ENCODE data around the gene ANKRD37. TPM values are rescaled to one million over a fixed set of nuclear protein-coding genes. Genes with fewer than 3 reads are reported as not detected.

ANKRD37 gene
- total RNA-seq, 1 experiment from 2014 or later: 3.7 TPM

GRCh38 chr4:185352202-185352601 lies 44.4 kb upstream of the ANKRD37 start:
- Histone ChIP-seq H3K9me3 (ENCODE audit: control insufficient read depth, low read depth, low read length) (no peaks in the 10 kb centered on the region), H4K20me1 (ENCODE audit: control insufficient read depth, insufficient read depth, insufficient read length) (no peaks in the 10 kb centered on the region), H3K4ac (ENCODE audit: low read depth, low read length) (no peak overlapping the region), H2BK15ac (ENCODE audit: low read depth, low read length) (no peak overlapping the region), H3K4me1 (ENCODE audit: insufficient read depth, low read length) (no peaks in the 10 kb centered on the region), H3K27me3 (ENCODE audit: insufficient read depth, low read length) (no peaks in the 10 kb centered on the region), H3K56ac (ENCODE audit: insufficient read length, low read depth, low read length) (no peak overlapping the region), H3K9ac (ENCODE audit: extremely low read depth, insufficient read length, low read length) (no peak overlapping the region), H3K79me2 (ENCODE audit: insufficient read depth, low read length) (no peaks in the 10 kb centered on the region), H2BK5ac (ENCODE audit: insufficient read length, low read length) (no peak overlapping the region), H4K8ac (replicated peaks; ENCODE audit: insufficient read length, low read depth, low read length) (no peak overlapping the region), H3K23ac (ENCODE audit: insufficient read length, low read depth, low read length) (no peak overlapping the region), H4K5ac (ENCODE audit: insufficient read length, low read depth, low read length) (no peak overlapping the region), H3K4me2 (ENCODE audit: insufficient read depth, insufficient read length, low read length) (no peak overlapping the region), H2BK12ac (ENCODE audit: insufficient read length, low read depth, low read length) (no peak overlapping the region), H3K79me1 (ENCODE audit: insufficient read depth, low read depth, low read length, poor library complexity, severe bottlenecking) (no peaks in the 10 kb centered on the region), H3K14ac (ENCODE audit: insufficient read depth, low read length) (no peak overlapping the region; the same call in 1 of the 2 replicates), H2BK120ac (ENCODE audit: low read depth, low read length, poor library complexity, severe bottlenecking) (no peak overlapping the region), H2AK5ac (ENCODE audit: insufficient read length, low read length) (no peak overlapping the region), H3K23me2 (ENCODE audit: insufficient read length, low read depth, low read length, poor library complexity, severe bottlenecking) (no peaks in the 10 kb centered on the region), H3T11ph (ENCODE audit: low read length) (no peak overlapping the region), H3K18ac (ENCODE audit: insufficient read length, low read depth, low read length) (no peak overlapping the region), H2AFZ (ENCODE audit: low read length) (no peak overlapping the region), H4K91ac (ENCODE audit: insufficient read length, low read depth, low read length) (no peak overlapping the region), H2BK20ac (ENCODE audit: low read depth, low read length, poor library complexity, severe bottlenecking) (no peak overlapping the region), H3K27ac (ENCODE audit: insufficient read length, low read depth, low read length) (no peak overlapping the region)
- TF ChIP-seq, protein P1, sequence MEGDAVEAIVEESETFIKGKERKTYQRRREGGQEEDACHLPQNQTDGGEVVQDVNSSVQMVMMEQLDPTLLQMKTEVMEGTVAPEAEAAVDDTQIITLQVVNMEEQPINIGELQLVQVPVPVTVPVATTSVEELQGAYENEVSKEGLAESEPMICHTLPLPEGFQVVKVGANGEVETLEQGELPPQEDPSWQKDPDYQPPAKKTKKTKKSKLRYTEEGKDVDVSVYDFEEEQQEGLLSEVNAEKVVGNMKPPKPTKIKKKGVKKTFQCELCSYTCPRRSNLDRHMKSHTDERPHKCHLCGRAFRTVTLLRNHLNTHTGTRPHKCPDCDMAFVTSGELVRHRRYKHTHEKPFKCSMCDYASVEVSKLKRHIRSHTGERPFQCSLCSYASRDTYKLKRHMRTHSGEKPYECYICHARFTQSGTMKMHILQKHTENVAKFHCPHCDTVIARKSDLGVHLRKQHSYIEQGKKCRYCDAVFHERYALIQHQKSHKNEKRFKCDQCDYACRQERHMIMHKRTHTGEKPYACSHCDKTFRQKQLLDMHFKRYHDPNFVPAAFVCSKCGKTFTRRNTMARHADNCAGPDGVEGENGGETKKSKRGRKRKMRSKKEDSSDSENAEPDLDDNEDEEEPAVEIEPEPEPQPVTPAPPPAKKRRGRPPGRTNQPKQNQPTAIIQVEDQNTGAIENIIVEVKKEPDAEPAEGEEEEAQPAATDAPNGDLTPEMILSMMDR (conservative IDR thresholded peaks at IDR 0.05): no peak
- H3K4me1 Mint-ChIP-seq: peaks cover 17 to 34% of the 10 kb centered on the region in 2 experiments
- peak overlapping the region in 2 of 3 experiments; percentile 20 to 83; a peak in 4 of 7 replicates for H3K27ac Mint-ChIP-seq
- no CpG with 5 or more reads among the region's 7 CpGs for WGBS (ENCODE audit: extremely low coverage, insufficient read length, low lambda C conversion rate)
- peaks cover 13 to 67% (median 48%) of the 10 kb centered on the region in 3 experiments for H3K36me3 Mint-ChIP-seq (ENCODE audit: insufficient read depth in 1 of 3, low read depth in 3 of 3)
- no peak overlapping the region for H3K4me3 Mint-ChIP-seq
- H3K27me3 Mint-ChIP-seq (ENCODE audit: low read depth): no peaks in the 10 kb centered on the region
- DNase-seq: no peak
- H3K9me3 Mint-ChIP-seq: peaks cover 0 to 3% of the 10 kb centered on the region in 2 experiments; a peak in 1 of 5 replicates

Measured in H9 (cell line).